ENCODE results near the gene KCNK7. TPM values are rescaled to one million over a fixed set of nuclear protein-coding genes. Genes with fewer than 3 reads are reported as not detected.

Gene KCNK7
- total RNA-seq, 1 experiment from 2014 or later: 0.61 TPM

DNA sequence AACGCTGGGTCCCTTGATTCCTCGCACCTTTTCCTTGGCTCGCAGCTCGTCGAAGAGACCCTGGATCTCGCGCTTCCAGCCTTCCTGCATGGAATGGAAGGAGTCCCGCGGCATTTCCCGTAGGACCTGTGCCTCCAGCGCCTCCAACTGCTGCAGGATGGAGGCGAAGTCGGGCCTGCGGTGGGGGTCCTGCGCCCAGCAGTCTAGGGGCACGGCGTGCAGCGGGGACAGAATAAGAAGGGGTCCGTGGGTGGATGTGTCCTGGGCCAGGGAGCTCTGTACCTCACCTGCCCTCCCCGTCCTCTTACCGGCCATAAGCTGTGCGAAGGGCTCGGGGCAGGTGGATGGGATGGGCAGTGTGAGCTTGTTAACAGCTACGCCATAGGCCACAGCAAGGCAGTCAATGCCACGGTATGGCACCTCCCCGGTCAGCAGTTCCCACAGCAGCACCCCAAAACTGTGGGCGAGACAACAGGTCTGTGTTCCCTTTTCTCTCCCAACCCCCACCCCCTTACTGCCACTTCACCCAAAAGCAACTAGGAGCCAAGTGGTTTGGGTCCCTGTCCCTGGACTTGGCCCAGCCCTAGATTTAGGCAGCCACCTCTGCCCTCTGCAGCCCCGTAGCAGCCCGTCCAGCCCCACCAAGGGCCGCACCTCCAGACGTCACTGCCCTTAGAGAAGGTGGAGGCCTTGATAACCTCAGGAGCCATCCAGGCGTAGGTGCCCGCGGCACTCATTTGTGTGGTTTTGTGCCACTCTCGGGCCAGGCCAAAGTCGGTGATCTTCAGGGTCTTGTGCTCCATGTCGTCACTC, 12.2 kb upstream of the KCNK7 start:
- no TSS peak for BruUV-seq (replicated peaks)
- Histone ChIP-seq H3K9ac (ENCODE audit: low read length) (peak overlapping the region; percentile 43), H3K27me3 (ENCODE audit: insufficient read depth, low read length) (no peaks in the 10 kb centered on the region), H3K27ac (ENCODE audit: low read depth, low read length) (peak overlapping the region; percentile 67), H3K4me3 (replicated peaks in 1 of 2; ENCODE audit: low read depth in 1 of 2, low read length in 2 of 2) (peak overlapping the region; percentile 7 to 35; a peak in 3 of 4 replicates), H3K4me1 (ENCODE audit: control insufficient read depth in 1 of 2, insufficient read depth in 2 of 2, low read length in 2 of 2) (peaks cover 9 to 51% of the 10 kb centered on the region in 2 experiments; a peak in 3 of 4 replicates), H3K79me2 (ENCODE audit: insufficient read depth, low read length) (peaks cover 31% of the 10 kb centered on the region), H3K4me2 (ENCODE audit: low read length) (peak overlapping the region; percentile 68), H3K9me3 (ENCODE audit: control insufficient read depth in 1 of 2, insufficient read depth in 1 of 2, low read depth in 1 of 2, low read length in 2 of 2) (no peaks in the 10 kb centered on the region), H3K9me2 (ENCODE audit: insufficient read depth) (no peaks in the 10 kb centered on the region), H2AFZ (ENCODE audit: low read depth, low read length, poor library complexity, severe bottlenecking) (no peak overlapping the region), H3K36me3 (ENCODE audit: control insufficient read depth in 1 of 2, insufficient read depth in 2 of 2, low read length in 2 of 2) (peaks cover 14 to 22% of the 10 kb centered on the region in 2 experiments; a peak in 3 of 4 replicates), H4K20me1 (ENCODE audit: insufficient read depth) (no peaks in the 10 kb centered on the region)
- ATAC-seq: no peak
- RAD21 ChIA-PET (ENCODE audit: low non-redundant PET in 1 of 2, low total read pairs in 2 of 2, uncharacterized antibody in 2 of 2, unreplicated experiment in 2 of 2): interaction anchor here in 1 of 2 experiments (0.5 kb wide), 1 partner anchor 67 kb away, joined by 3 read pairs; no protein-coding TSS in a partner anchor
- DNase-seq (ENCODE audit: low read depth, low spot score): no peak
- intact Hi-C loops (cut with micrococcal nuclease): no loop called here
- POLR2A ChIA-PET: interaction anchor here (1.5 kb wide), 1 partner anchor 30 kb away, joined by 3 read pairs; the partner anchor contains the start of gene SIPA1
- CTCF ChIA-PET: interaction anchor here (2.7 kb wide), 1 partner anchor 14 kb away, joined by 13 read pairs; no protein-coding TSS in a partner anchor
- no peak for TF ChIP-seq JUND (IDR thresholded peaks at IDR 0.05)

DNA sequence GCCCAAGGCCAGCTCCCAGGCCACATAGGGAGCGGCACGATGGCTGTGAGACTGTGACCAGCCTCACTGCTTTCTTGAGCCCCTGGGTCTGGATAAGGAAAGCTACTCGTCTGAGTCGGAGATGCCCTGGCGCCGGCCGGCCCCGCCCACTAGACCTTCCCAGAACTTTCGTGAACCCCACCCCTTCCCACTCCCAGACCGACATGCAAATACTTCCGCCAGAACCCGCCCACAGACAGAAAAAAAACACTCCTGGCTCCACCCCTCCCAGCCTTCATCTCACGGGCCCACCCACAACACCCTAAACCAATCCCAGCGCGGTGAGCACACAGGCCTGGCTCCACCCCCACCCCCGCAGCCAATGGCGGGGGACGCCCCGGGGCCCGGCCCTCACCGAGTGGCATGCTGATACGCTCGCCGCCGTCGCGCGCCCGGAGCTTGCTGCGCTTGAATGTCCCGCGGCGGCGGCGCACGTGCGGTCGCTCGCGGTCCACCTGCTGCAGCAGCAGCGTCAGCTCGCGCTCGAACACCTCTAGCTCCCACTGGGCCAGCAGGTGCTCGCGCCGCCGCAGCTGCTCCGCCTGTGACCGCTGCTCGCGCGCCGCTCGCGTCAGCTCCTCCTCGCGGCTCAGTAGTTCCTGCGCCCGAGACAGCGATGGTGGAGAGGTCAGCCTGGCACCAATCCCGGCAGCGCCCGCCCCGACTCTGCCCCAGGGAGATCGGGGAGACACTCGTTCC, 11.4 kb upstream of the KCNK7 start:
- intact Hi-C loops (cut with micrococcal nuclease): no loop called here
- ChIA-PET RAD21 (ENCODE audit: low non-redundant PET in 1 of 2, low total read pairs in 2 of 2, uncharacterized antibody in 2 of 2, unreplicated experiment in 2 of 2) (interaction anchor here in 1 of 2 experiments (0.5 kb wide), 1 partner anchor 67 kb away, joined by 3 read pairs; no protein-coding TSS in a partner anchor), CTCF (interaction anchor here (2.7 kb wide), 1 partner anchor 13 kb away, joined by 13 read pairs; no protein-coding TSS in a partner anchor), POLR2A (interaction anchor here (1.4 to 1.5 kb wide), 2 partner anchors 8 to 31 kb away, joined by 3 to 5 read pairs; partner anchors contain the start of genes PCNX3 and SIPA1)
- BruUV-seq (replicated peaks): no TSS peak
- peaks cover 23% of the 10 kb centered on the region for H3K79me2 ChIP-seq (ENCODE audit: insufficient read depth, low read length)
- H4K20me1 ChIP-seq (ENCODE audit: insufficient read depth): no peaks in the 10 kb centered on the region
- TF ChIP-seq POLR2AphosphoS5 (IDR thresholded peaks at IDR 0.05; ENCODE audit: low read depth, low read length): peak; percentile 42; the same call in 1 of the 2 replicates
- TF ChIP-seq CEBPB (IDR thresholded peaks at IDR 0.05; ENCODE audit: low read depth): no peak
- peak overlapping the region; percentile 7 to 35; a peak in 3 of 4 replicates for H3K4me3 ChIP-seq (replicated peaks in 1 of 2; ENCODE audit: low read depth in 1 of 2, low read length in 2 of 2)
- no peaks in the 10 kb centered on the region for H3K27me3 ChIP-seq (ENCODE audit: insufficient read depth, low read length)
- H2AFZ ChIP-seq (ENCODE audit: low read depth, low read length, poor library complexity, severe bottlenecking): no peak overlapping the region
- peak overlapping the region; percentile 43 for H3K9ac ChIP-seq (ENCODE audit: low read length)
- peaks cover 8 to 44% of the 10 kb centered on the region in 2 experiments; a peak in 3 of 4 replicates for H3K4me1 ChIP-seq (ENCODE audit: control insufficient read depth in 1 of 2, insufficient read depth in 2 of 2, low read length in 2 of 2)
- peak overlapping the region; percentile 67 for H3K27ac ChIP-seq (ENCODE audit: low read depth, low read length)
- H3K9me2 ChIP-seq (ENCODE audit: insufficient read depth): no peaks in the 10 kb centered on the region
- peaks cover 14 to 20% of the 10 kb centered on the region in 2 experiments; a peak in 3 of 4 replicates for H3K36me3 ChIP-seq (ENCODE audit: control insufficient read depth in 1 of 2, insufficient read depth in 2 of 2, low read length in 2 of 2)
- no peaks in the 10 kb centered on the region for H3K9me3 ChIP-seq (ENCODE audit: control insufficient read depth in 1 of 2, insufficient read depth in 1 of 2, low read depth in 1 of 2, low read length in 2 of 2)
- ATAC-seq (peak; percentile 98), DNase-seq (ENCODE audit: low read depth, low spot score) (peak; percentile 89)
- peak overlapping the region; percentile 68 for H3K4me2 ChIP-seq (ENCODE audit: low read length)
